Lower leg skin (tissue), 4 donors: ENCODE data around the gene SLC49A3. TPM values are rescaled to one million over a fixed set of nuclear protein-coding genes. Genes with fewer than 3 reads are reported as not detected.
A peak's percentile ranks its signal among the peaks of the same experiment; 100 is the strongest.

Experiments used
- DNase-seq, 2 donors: peaks; one replicate each; pipeline ENCODE4 v3.0.0-alpha.2; 2019; ENCODE audit warnings: low spot score in 2 of 2
- H3K4me3 ChIP-seq: fragments of 200-600 bp; sonication (generic); 2 replicates; pipeline ENCODE4 v1.5.1; 2017; ENCODE audit warnings: mild to moderate bottlenecking, low read depth; ENCODE audit not compliant: poor library complexity, severe bottlenecking
- CTCF ChIP-seq, 3 donors: fragments of 450-650 bp; IDR thresholded peaks; one replicate each; pipeline ENCODE4 v1.5.1; 2016; ENCODE audit warnings: antibody characterized with exemption in 3 of 3, mild to moderate bottlenecking in 3 of 3, moderate library complexity in 2 of 3
- POLR2A ChIP-seq, 2 donors: fragments of 450-650 bp; IDR thresholded peaks; one replicate each; pipeline ENCODE4 v1.6.1; 2016 to 2017; ENCODE audit warnings: antibody characterized with exemption in 2 of 2, mild to moderate bottlenecking in 1 of 2, moderate library complexity in 1 of 2
- WGBS, 2 donors: methylation state at CpG; one replicate each; pipeline ENCODE4 v1.1.5; 2018; 5-methylcytosine and 5-hydroxymethylcytosine counted together
- intact Hi-C: fragments of 100-400 bp; cut with DNase I; formaldehyde crosslinking; loops from one replicate; pipeline ENCODE4 v1.15.0; 2023; ENCODE audit warnings: low total_unique reads
- total RNA-seq, 4 donors: library from RNA; depleted of rRNA; stranded (reverse); fragments of >200 nt; gene quantifications; one replicate each; pipeline ENCODE4 v1.1.0, GENCODE V29; 2016

Gene SLC49A3
- total RNA-seq, 4 donors from 2014 or later, result 16.8 to 33.8 (median 22.7) TPM

GRCh38 chr4:678331-679103, 10.4 kb downstream of the SLC49A3 start:
- TF ChIP-seq CTCF (IDR thresholded peaks at IDR 0.05) (no peak), POLR2A (IDR thresholded peaks at IDR 0.05) (no peak)
- WGBS, 2 donors, result 60 to 85% methylated on average over 4 to 12 of the region's 14 CpGs
- no peak for DNase-seq
- no peak overlapping the region for H3K4me3 ChIP-seq
- intact Hi-C loops, result no loop called here

GRCh38 chr4:677431-678293, 11.3 kb downstream of the SLC49A3 start:
- TF ChIP-seq CTCF (IDR thresholded peaks at IDR 0.05) (no peak), POLR2A (IDR thresholded peaks at IDR 0.05) (no peak)
- intact Hi-C loops, result no loop called here
- WGBS, 2 donors, result 47 to 50% methylated on average over 22 of the region's 26 CpGs
- DNase-seq, result no peak
- no peak overlapping the region for H3K4me3 ChIP-seq

- intact Hi-C loops, result no loop called here
- no peak overlapping the region for H3K4me3 ChIP-seq
- 83 to 84% methylated on average over 6 of the region's 8 CpGs for WGBS, 2 donors
- no peak for DNase-seq
- no peak for TF ChIP-seq POLR2A (IDR thresholded peaks at IDR 0.05)
- TF ChIP-seq CTCF (IDR thresholded peaks at IDR 0.05), result no peak
Measured at GRCh38 chr4:676871-677235, 12.1 kb downstream of the SLC49A3 start.

GRCh38 chr4:675980-676870, 12.7 kb downstream of the SLC49A3 start:
- intact Hi-C loops, result no loop called here
- 58 to 70% methylated on average over 14 to 16 of the region's 19 CpGs for WGBS, 2 donors
- DNase-seq, result no peak
- no peak overlapping the region for H3K4me3 ChIP-seq
- no peak for TF ChIP-seq CTCF (IDR thresholded peaks at IDR 0.05)
- no peak for TF ChIP-seq POLR2A (IDR thresholded peaks at IDR 0.05)

GRCh38 chr4:675036-675882, 13.7 kb downstream of the SLC49A3 start:
- WGBS, 2 donors, result 64 to 80% methylated on average over 12 to 22 of the region's 26 CpGs
- intact Hi-C loops, result no loop called here
- peak in 1 of 2 donors; percentile 88 for DNase-seq
- TF ChIP-seq CTCF (IDR thresholded peaks at IDR 0.05) (no peak), POLR2A (IDR thresholded peaks at IDR 0.05) (no peak)
- peak overlapping the region; percentile 65 for H3K4me3 ChIP-seq
